Progenitor cell of endocrine pancreas (in vitro differentiated cells): ENCODE measurements around the gene PSME3IP1. TPM values are rescaled to one million over a fixed set of nuclear protein-coding genes. Genes with fewer than 3 reads are reported as not detected.
A peak's percentile ranks its signal among the peaks of the same experiment; 100 is the strongest.

Source experiments
- DNase-seq: peaks from one replicate; pipeline ENCODE4 v3.0.0; 2021; ENCODE audit warnings: low spot score; ENCODE audit not compliant: unreplicated experiment
- H3K27ac Mint-ChIP-seq: 2 replicates; pipeline ENCODE4 v1.8.0; 2021; ENCODE audit warnings: mild to moderate bottlenecking, moderate library complexity, mixed read lengths
- H3K27me3 Mint-ChIP-seq: 2 replicates; pipeline ENCODE4 v1.8.0; 2021; ENCODE audit warnings: mixed read lengths
- H3K36me3 Mint-ChIP-seq: 2 replicates; pipeline ENCODE4 v1.8.0; 2022; ENCODE audit warnings: mixed read lengths; ENCODE audit not compliant: insufficient read depth
- H3K4me1 Mint-ChIP-seq: 2 replicates; pipeline ENCODE4 v1.8.0; 2021; ENCODE audit warnings: low read depth, mixed read lengths
- H3K4me3 Mint-ChIP-seq: 2 replicates; pipeline ENCODE4 v1.8.0; 2021; ENCODE audit warnings: low read depth, mild to moderate bottlenecking, moderate library complexity, mixed read lengths
- H3K9me3 Mint-ChIP-seq: 2 replicates; pipeline ENCODE4 v1.8.0; 2021; ENCODE audit warnings: low read depth, mixed read lengths
- CTCF ChIP-seq: fragments of 200-600 bp; sonication (generic); IDR thresholded peaks from one replicate; pipeline ENCODE4 v1.5.0; 2021; ENCODE audit warnings: antibody characterized with exemption, mild to moderate bottlenecking; ENCODE audit not compliant: unreplicated experiment
- total RNA-seq: library from RNA; stranded (reverse); gene quantifications from 2 replicates; pipeline ENCODE4 v1.2.1, GENCODE V29; 2021

Gene PSME3IP1
- total RNA-seq, 1 donor from 2014 or later: 101 TPM

- no peak for TF ChIP-seq CTCF
- DNase-seq: no peak
- peaks cover 20% of the 10 kb centered on the region for H3K27me3 Mint-ChIP-seq
- peaks cover 5% of the 10 kb centered on the region for H3K4me1 Mint-ChIP-seq
- no peak overlapping the region for H3K27ac Mint-ChIP-seq
- no peaks in the 10 kb centered on the region for H3K9me3 Mint-ChIP-seq
- no peaks in the 10 kb centered on the region for H3K36me3 Mint-ChIP-seq
- H3K4me3 Mint-ChIP-seq: no peak overlapping the region
Measured at GRCh38 chr16:57134982-57135381, 50.9 kb downstream of the PSME3IP1 start.

GRCh38 chr16:57133886-57134285, 52.0 kb downstream of the PSME3IP1 start:
- no peaks in the 10 kb centered on the region for H3K9me3 Mint-ChIP-seq
- no peak overlapping the region for H3K4me3 Mint-ChIP-seq
- TF ChIP-seq CTCF: no peak
- no peaks in the 10 kb centered on the region for H3K36me3 Mint-ChIP-seq
- no peak overlapping the region for H3K27ac Mint-ChIP-seq
- DNase-seq: no peak
- peaks cover 11% of the 10 kb centered on the region for H3K27me3 Mint-ChIP-seq
- H3K4me1 Mint-ChIP-seq: peaks cover 5% of the 10 kb centered on the region

- no peak for TF ChIP-seq CTCF
- H3K36me3 Mint-ChIP-seq: no peaks in the 10 kb centered on the region
- no peak for DNase-seq
- no peaks in the 10 kb centered on the region for H3K9me3 Mint-ChIP-seq
- no peak overlapping the region for H3K4me3 Mint-ChIP-seq
- peaks cover 5% of the 10 kb centered on the region for H3K4me1 Mint-ChIP-seq
- H3K27ac Mint-ChIP-seq: no peak overlapping the region
- peaks cover 2% of the 10 kb centered on the region for H3K27me3 Mint-ChIP-seq
Measured at GRCh38 chr16:57133031-57133430, 52.8 kb downstream of the PSME3IP1 start.

GRCh38 chr16:57132470-57132869, 53.4 kb downstream of the PSME3IP1 start:
- TF ChIP-seq CTCF: no peak
- DNase-seq: no peak
- Mint-ChIP-seq H3K36me3 (no peaks in the 10 kb centered on the region), H3K9me3 (no peaks in the 10 kb centered on the region), H3K27ac (peak overlapping the region; percentile 37), H3K4me3 (no peak overlapping the region), H3K27me3 (no peaks in the 10 kb centered on the region), H3K4me1 (peaks cover 5% of the 10 kb centered on the region)

- H3K27ac Mint-ChIP-seq: no peak overlapping the region
- no peak for DNase-seq
- peaks cover 5% of the 10 kb centered on the region for H3K4me1 Mint-ChIP-seq
- H3K36me3 Mint-ChIP-seq: no peaks in the 10 kb centered on the region
- no peaks in the 10 kb centered on the region for H3K9me3 Mint-ChIP-seq
- no peak overlapping the region for H3K4me3 Mint-ChIP-seq
- no peaks in the 10 kb centered on the region for H3K27me3 Mint-ChIP-seq
- no peak for TF ChIP-seq CTCF
Measured at GRCh38 chr16:57131351-57131970, 54.4 kb downstream of the PSME3IP1 start.
